Heart left ventricle (tissue), 16 donors: ENCODE results near the gene CGB3. TPM values are rescaled to one million over a fixed set of nuclear protein-coding genes. Genes with fewer than 3 reads are reported as not detected.
A peak's percentile ranks its signal among the peaks of the same experiment; 100 is the strongest.
"Not testable (repeated sequence)": the region's sequence is repeated elsewhere in the genome, so short reads cannot be mapped to it uniquely, and the experiment has no call there.

Experiments used
- ATAC-seq, 4 donors: fragments of 200-7000 bp; cut with Tn5 transposase; one replicate each; pipeline ENCODE4 v1.9.1; 2020 to 2022; ENCODE audit warnings: moderate library complexity in 4 of 4, mild to moderate bottlenecking in 3 of 4, moderate number of reproducible peaks in 1 of 4
- DNase-seq, 5 donors: peaks; one replicate each; pipeline ENCODE4 v3.0.0-alpha.2; 2020
- H3K27ac ChIP-seq, 12 donors: fragments of 200-600 bp; sonication (generic) in 4 of 12; one replicate each; pipeline versions ENCODE4 v1.5.0 to v1.8.0; 2016 to 2022; ENCODE audit warnings: mild to moderate bottlenecking in 2 of 12
- H3K27me3 ChIP-seq, 9 donors: fragments of 200-600 bp; sonication (generic) in 2 of 9; one replicate each; pipeline versions ENCODE4 v1.5.1 to v1.8.0; 2016 to 2022; ENCODE audit warnings: mild to moderate bottlenecking in 3 of 9
- H3K36me3 ChIP-seq, 9 donors: fragments of 200-600 bp; sonication (generic) in 2 of 9; one replicate each; pipeline versions ENCODE4 v1.5.0 to v1.8.0; 2018 to 2022; ENCODE audit warnings: mild to moderate bottlenecking in 2 of 9
- H3K4me1 ChIP-seq, 12 donors: fragments of 200-600 bp; sonication (generic) in 4 of 12; one replicate each; pipeline versions ENCODE4 v1.5.0 to v1.8.0; 2016 to 2022; ENCODE audit warnings: mild to moderate bottlenecking in 3 of 12
- H3K4me3 ChIP-seq, 12 donors: fragments of 200-600 bp; sonication (generic) in 4 of 12; one replicate each; pipeline versions ENCODE4 v1.5.0 to v1.8.0; 2017 to 2022; ENCODE audit warnings: mild to moderate bottlenecking in 9 of 12, moderate library complexity in 4 of 12
- H3K9me3 ChIP-seq, 12 donors: fragments of 200-600 bp; sonication (generic) in 4 of 12; one replicate each; pipeline versions ENCODE4 v1.5.0 to v1.8.0; 2016 to 2022; ENCODE audit warnings: mild to moderate bottlenecking in 1 of 12
- POLR2A ChIP-seq, 2 donors: fragments of 450-650 bp; IDR thresholded peaks; one replicate each; pipeline ENCODE4 v1.6.1; 2017; ENCODE audit warnings: antibody characterized with exemption in 2 of 2, mild to moderate bottlenecking in 2 of 2, moderate library complexity in 2 of 2
- WGBS, 4 donors: extraction: QIAGEN DNeasy Blood & Tissue Kit in 2 of 4; methylation state at CpG; one replicate each; pipeline versions ENCODE4 v1.1.5 to v1.1.7; 2013 to 2018; 5-methylcytosine and 5-hydroxymethylcytosine counted together
- intact Hi-C, 10 donors: fragments of 100-400 bp; cut with DNase I; formaldehyde crosslinking; loops; one replicate each; pipeline versions ENCODE4 v1.11.1 to v1.14.2; 2022
- polyA plus RNA-seq, 2 donors: library from polyadenylated mRNA; stranded (reverse); fragments of 200-250 nt; gene quantifications; one replicate each; pipeline ENCODE4 v1.2.3, GENCODE V29; 2013
- total RNA-seq, 9 donors: library from RNA; depleted of rRNA in 2 of 9; stranded (reverse); fragments of >200 nt in 2 of 9; fragmentation: NEBNext Ultra II Directional in 3 of 9; extraction: Animal tissue kit (Norgen Biotek cat#: 25700) in 3 of 9; gene quantifications; one replicate each; pipeline versions ENCODE4 v1.1.0 to v1.2.4, GENCODE V29; 2016 to 2023
- TF ChIP-seq, protein P1 (sequence below), 12 donors: fragments of 200-600 bp; sonication (generic) in 4 of 12; IDR thresholded peaks; one replicate each; pipeline versions ENCODE4 v1.5.0 to v1.8.0; 2018 to 2022; ENCODE audit warnings: antibody characterized with exemption in 12 of 12, mild to moderate bottlenecking in 5 of 12
- donor health status: ischemic (EF 13 %, LVEDD 7.1; RV severe dilation, severe dysfunction).
- donor health status: healthy with polysubstance abuse.
- donor health status: DM: no; HTN: yes; CAD: no.
- donor health status: DM: no; HTN: no; CAD: no.
- donor health status: ischemic (EF 25% LVEDD 6.9; RV normal size, moderate dysfunction).
- donor health status: ischemic (EF 25% LVEDD 5.7; RV mildly dilated, moderate dysfunction).
- donor health status: healthy.
- donor health status: DM: yes; HTN: yes; CAD: no.
- donor health status: ischemic (EF 35%, LVEDD 5.7; RV mildly dilated, moderate dysfunction).
- donor health status: nonischemic (EF 11% LVEDD 7.7; RV severe dilation, severe dysfunction).
- donor health status: DM: yes; HTN: yes; CAD: no.
- donor health status: PGD.
- donor health status: ischemic (EF 29% LVEDD 5.4; RV normal size, mild dysfunction).
- donor health status: nonischemic (EF 23%, LVEDD 6.1; RV moderate dilation, normal function).

Gene CGB3
- total and polyA plus RNA-seq, 11 donors = not detected

GRCh38 chr19:49057636-49058234 lies 33.6 kb upstream of the CGB3 start, which contains the start of gene CGB7:
TSS of gene CGB7 (minus strand) at chr19:49057749. CDS start at chr19:49055375, 2,374 bp downstream.
- Histone ChIP-seq H3K27me3 (peaks cover 0 to 42% (median 6%) of the 10 kb centered on the region in 9 donors), H3K27ac (no peak within 1 kb of the TSS), H3K4me3 (peak within 1 kb of the TSS; percentile 31 to 74 (median 56)), H3K9me3 (no peaks in the 10 kb centered on the region), H3K36me3 (no peaks in the 10 kb centered on the region), H3K4me1 (peaks cover 0 to 24% (median 10%) of the 10 kb centered on the region in 12 donors)
- ATAC-seq = peak; percentile 24 to 84 (median 78)
- peak; percentile 74 to 83 (median 78) for DNase-seq
- intact Hi-C loops = no loop called here
- WGBS, 4 donors = 4 to 9% (median 5%) methylated on average over 20 to 38 of the region's 38 CpGs
- no peak for TF ChIP-seq POLR2A (IDR thresholded peaks at IDR 0.05)
- TF ChIP-seq, protein P1, sequence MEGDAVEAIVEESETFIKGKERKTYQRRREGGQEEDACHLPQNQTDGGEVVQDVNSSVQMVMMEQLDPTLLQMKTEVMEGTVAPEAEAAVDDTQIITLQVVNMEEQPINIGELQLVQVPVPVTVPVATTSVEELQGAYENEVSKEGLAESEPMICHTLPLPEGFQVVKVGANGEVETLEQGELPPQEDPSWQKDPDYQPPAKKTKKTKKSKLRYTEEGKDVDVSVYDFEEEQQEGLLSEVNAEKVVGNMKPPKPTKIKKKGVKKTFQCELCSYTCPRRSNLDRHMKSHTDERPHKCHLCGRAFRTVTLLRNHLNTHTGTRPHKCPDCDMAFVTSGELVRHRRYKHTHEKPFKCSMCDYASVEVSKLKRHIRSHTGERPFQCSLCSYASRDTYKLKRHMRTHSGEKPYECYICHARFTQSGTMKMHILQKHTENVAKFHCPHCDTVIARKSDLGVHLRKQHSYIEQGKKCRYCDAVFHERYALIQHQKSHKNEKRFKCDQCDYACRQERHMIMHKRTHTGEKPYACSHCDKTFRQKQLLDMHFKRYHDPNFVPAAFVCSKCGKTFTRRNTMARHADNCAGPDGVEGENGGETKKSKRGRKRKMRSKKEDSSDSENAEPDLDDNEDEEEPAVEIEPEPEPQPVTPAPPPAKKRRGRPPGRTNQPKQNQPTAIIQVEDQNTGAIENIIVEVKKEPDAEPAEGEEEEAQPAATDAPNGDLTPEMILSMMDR (IDR thresholded peaks at IDR 0.05) = no peak

DNA sequence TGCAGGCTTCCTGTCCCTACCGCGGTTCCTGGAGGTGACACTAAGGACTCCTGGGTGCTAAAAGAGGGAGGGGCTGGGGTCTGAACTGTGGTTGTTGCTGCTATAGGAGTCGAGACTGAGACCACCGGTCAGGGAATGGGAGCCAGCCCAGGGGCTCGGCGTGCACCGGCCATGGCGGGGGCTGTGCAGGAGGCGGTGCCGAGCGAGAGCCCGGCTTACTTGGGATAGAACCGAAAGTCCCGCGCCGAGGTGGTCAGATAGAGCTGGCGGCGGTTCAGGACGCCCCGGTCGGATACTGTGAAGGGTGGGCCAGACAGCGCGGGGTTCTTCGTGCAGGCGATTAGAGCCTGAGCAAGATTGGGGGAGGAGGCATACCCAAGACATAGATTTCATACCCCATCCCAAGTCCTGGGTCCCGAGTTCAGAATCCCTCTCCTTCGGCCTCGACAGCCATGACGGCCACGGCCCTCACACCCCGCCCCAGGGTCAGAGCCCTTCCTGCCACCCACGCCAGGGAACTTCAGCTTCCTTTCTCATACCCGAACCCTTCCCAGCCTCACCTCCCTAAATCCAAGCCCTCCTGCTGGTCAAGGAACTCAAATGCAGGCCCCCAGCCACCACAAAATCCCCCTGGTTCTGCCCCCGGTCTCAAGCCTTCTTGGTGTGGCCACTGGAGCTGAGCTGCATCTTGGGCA lies 32.9 kb upstream of the CGB3 start:
- WGBS, 4 donors = 3 to 13% (median 5%) methylated on average over 21 to 34 of the region's 34 CpGs

GRCh38 chr19:49056101-49056901 lies 32.2 kb upstream of the CGB3 start:
- H3K27me3 ChIP-seq = peaks cover 0 to 33% (median 6%) of the 10 kb centered on the region in 9 donors
- DNase-seq = peak; percentile 52 to 71 (median 60)
- no peaks in the 10 kb centered on the region for H3K9me3 ChIP-seq
- no peak for TF ChIP-seq POLR2A (IDR thresholded peaks at IDR 0.05)
- TF ChIP-seq, protein P1 (IDR thresholded peaks at IDR 0.05) = peak; percentile 20 to 62 (median 38)
- no peaks in the 10 kb centered on the region for H3K36me3 ChIP-seq
- peak overlapping the region; percentile 31 to 74 (median 56) for H3K4me3 ChIP-seq
- H3K27ac ChIP-seq = no peak overlapping the region
- intact Hi-C loops = no loop called here
- peaks cover 0 to 24% (median 10%) of the 10 kb centered on the region in 12 donors for H3K4me1 ChIP-seq
- WGBS, 4 donors = 1 to 2% (median 1%) methylated on average over 20 to 63 of the region's 63 CpGs
- ATAC-seq = peak; percentile 49 to 90 (median 88)

More for the DNA sequence above, 32.9 kb upstream of the CGB3 start:
- intact Hi-C loops, H3K36me3 ChIP-seq, DNase-seq, H3K27ac ChIP-seq, H3K9me3 ChIP-seq: not testable (repeated sequence)
- peak in 3 of 4 donors; percentile 16 to 33 (median 29) for ATAC-seq
- Histone ChIP-seq H3K4me1 (peaks cover 0 to 24% (median 10%) of the 10 kb centered on the region in 12 donors), H3K4me3 (peak overlapping the region; percentile 31 to 74 (median 56)), H3K27me3 (peaks cover 0 to 39% (median 6%) of the 10 kb centered on the region in 9 donors)

DNA sequence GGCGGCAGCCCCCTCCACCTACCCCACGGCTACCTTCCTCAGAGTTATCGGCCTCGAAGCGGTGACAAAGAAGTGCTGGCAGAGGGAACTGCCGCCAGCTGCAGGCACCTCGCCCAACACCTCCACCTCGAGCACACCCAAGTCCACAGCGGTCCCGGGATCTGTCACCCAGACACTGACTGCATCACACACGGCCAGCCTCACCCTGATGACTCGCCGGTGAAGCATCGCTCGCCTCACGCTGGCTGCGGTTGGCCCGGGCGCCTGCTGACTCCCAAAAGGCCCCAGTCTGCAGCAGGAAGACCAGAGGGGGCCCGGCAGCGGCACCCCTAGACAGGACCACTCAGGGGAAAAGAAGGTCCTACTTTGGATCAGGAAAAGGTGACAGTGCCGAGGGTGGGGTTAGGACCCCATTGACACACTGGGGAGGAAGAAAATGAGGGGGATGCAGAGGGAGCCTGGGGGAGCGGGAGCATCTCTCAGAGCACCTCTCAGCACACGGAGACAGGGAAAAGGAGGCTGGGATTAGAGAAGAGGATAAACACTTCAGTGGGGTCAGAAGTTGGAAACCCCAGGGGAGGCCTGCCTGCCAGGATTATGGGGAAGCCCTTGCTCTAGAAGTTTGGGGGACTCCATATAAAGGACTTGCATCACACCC lies 26.4 kb upstream of the CGB3 start:
- intact Hi-C loops = not testable (repeated sequence)
- 71 to 81% (median 75%) methylated on average over 12 to 24 of the region's 24 CpGs for WGBS, 4 donors

GRCh38 chr19:49049834-49050233 lies 25.7 kb upstream of the CGB3 start:
- WGBS, 4 donors = 83 to 91% (median 88%) methylated on average over 3 of the region's 4 CpGs
- H3K36me3 ChIP-seq, intact Hi-C loops: not testable (repeated sequence)

More for the DNA sequence above, 26.4 kb upstream of the CGB3 start:
- DNase-seq, H3K27me3 ChIP-seq, H3K9me3 ChIP-seq, H3K36me3 ChIP-seq, ATAC-seq, H3K4me1 ChIP-seq, H3K27ac ChIP-seq, H3K4me3 ChIP-seq: not testable (repeated sequence)

GRCh38 chr19:49049011-49049410 lies 24.9 kb upstream of the CGB3 start, which contains the start of gene CGB8:
TSS of gene CGB8 (minus strand) at chr19:49049111. CDS start at chr19:49048739, 372 bp downstream.
- H3K36me3 ChIP-seq, H3K4me1 ChIP-seq, H3K27ac ChIP-seq, H3K4me3 ChIP-seq, H3K27me3 ChIP-seq, H3K9me3 ChIP-seq, ATAC-seq, DNase-seq, intact Hi-C loops: not testable (repeated sequence)
- 70 to 76% (median 73%) methylated on average over 5 to 12 of the region's 12 CpGs for WGBS, 4 donors

More at GRCh38 chr19:49049834-49050233, 25.7 kb upstream of the CGB3 start:
- DNase-seq, H3K27me3 ChIP-seq, H3K4me3 ChIP-seq, H3K9me3 ChIP-seq, H3K4me1 ChIP-seq, H3K27ac ChIP-seq, ATAC-seq: not testable (repeated sequence)

DNA sequence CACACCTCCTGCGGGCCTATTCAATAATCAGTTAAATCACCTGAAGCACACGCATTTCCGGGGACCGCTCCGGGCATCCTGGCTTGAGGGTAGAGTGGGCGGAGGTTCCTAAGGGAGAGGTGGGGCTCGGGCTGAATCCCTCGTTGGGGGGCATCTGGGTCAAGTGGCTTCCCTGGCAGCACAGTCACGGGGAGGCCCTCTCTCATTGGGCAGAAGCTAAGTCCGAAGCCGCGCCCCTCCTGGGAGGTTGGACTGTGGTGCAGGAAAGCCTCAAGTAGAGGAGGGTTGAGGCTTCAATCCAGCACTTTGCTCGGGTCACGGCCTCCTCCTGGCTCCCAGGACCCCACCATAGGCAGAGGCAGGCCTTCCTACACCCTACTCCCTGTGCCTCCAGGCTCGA lies 19.4 kb upstream of the CGB3 start, which contains the start of gene CGB5:
CGB5 (plus strand) TSS at position 301 of the 400 bp plus-strand sequence. CDS start 362 bp downstream, outside the sequence.
- intact Hi-C loops, H3K9me3 ChIP-seq, H3K4me1 ChIP-seq, H3K27ac ChIP-seq, DNase-seq, ATAC-seq, H3K36me3 ChIP-seq, H3K27me3 ChIP-seq, H3K4me3 ChIP-seq: not testable (repeated sequence)
- WGBS, 4 donors = 69 to 80% (median 72%) methylated on average over 9 to 15 of the region's 15 CpGs
